DMS 273 treated with DMSO at 0.1 percent for 48 hours (cell line): ENCODE data around the gene AHI1.
"Not testable (repeated sequence)": the region's sequence is repeated elsewhere in the genome, so short reads cannot be mapped to it uniquely, and the experiment has no call there.

Experiments used
- DNase-seq: peaks from one replicate; lab custom pipeline; 2025; lab: John Stamatoyannopoulos, UW

AHI1 gene

GRCh38 chr6:135260612-135261011, 236.9 kb downstream of the AHI1 start:
- DNase-seq: no peak

- DNase-seq: no peak
These were observed 238.6 kb downstream of the AHI1 start for GRCh38 chr6:135258970-135259369.

GRCh38 chr6:135257631-135258405, 239.7 kb downstream of the AHI1 start:
- DNase-seq: no peak

- DNase-seq: no peak
These were observed 240.7 kb downstream of the AHI1 start for GRCh38 chr6:135256866-135257265.

- no peak for DNase-seq
These were observed 243.1 kb downstream of the AHI1 start for GRCh38 chr6:135254471-135254870.

GRCh38 chr6:135251498-135252441, 245.8 kb downstream of the AHI1 start:
- no peak for DNase-seq

GRCh38 chr6:135250751-135251497, 246.6 kb downstream of the AHI1 start:
- DNase-seq: no peak

- no peak for DNase-seq
These were observed 247.3 kb downstream of the AHI1 start for GRCh38 chr6:135250234-135250633.

- DNase-seq: not testable (repeated sequence)
These were observed 251.0 kb downstream of the AHI1 start for GRCh38 chr6:135246412-135247012.

GRCh38 chr6:135244805-135245204, 252.7 kb downstream of the AHI1 start:
- no peak for DNase-seq

GRCh38 chr6:135243871-135244796, 253.4 kb downstream of the AHI1 start:
- DNase-seq: no peak

GRCh38 chr6:135240711-135241110, 256.8 kb downstream of the AHI1 start:
- DNase-seq: no peak

- no peak for DNase-seq
These were observed 260.8 kb downstream of the AHI1 start for GRCh38 chr6:135236732-135237131.

- DNase-seq: no peak
These were observed 261.2 kb downstream of the AHI1 start for GRCh38 chr6:135236319-135236718.

GRCh38 chr6:135235716-135236115, 261.8 kb downstream of the AHI1 start:
- DNase-seq: no peak

- DNase-seq: no peak
These were observed 263.1 kb downstream of the AHI1 start for GRCh38 chr6:135234492-135234780.

- DNase-seq: peak; percentile 80
These were observed 263.7 kb downstream of the AHI1 start for GRCh38 chr6:135233686-135234491.
